ENCODE measurements around the gene EFCAB11.

EFCAB11 gene

GRCh38 chr14:89954070-89955021, at the start of gene EFCAB11:
Gene EFCAB11 (minus strand): TSS chr14:89954730. CDS start chr14:89954660, 70 bp downstream.
- peak; percentile 99 for DNase-seq (ENCODE audit: low spot score)

- DNase-seq (ENCODE audit: low spot score) = peak; percentile 5
Measured at GRCh38 chr14:90003526-90004307, 49.2 kb upstream of the EFCAB11 start.

- DNase-seq (ENCODE audit: low spot score) = no peak
Measured at GRCh38 chr14:90000935-90001334, 46.4 kb upstream of the EFCAB11 start.

- DNase-seq (ENCODE audit: low spot score) = no peak
Measured at GRCh38 chr14:89996963-89997362, 42.4 kb upstream of the EFCAB11 start.

- DNase-seq (ENCODE audit: low spot score) = no peak
Measured at GRCh38 chr14:89992273-89992672, 37.7 kb upstream of the EFCAB11 start.

GRCh38 chr14:89990623-89991275, 36.2 kb upstream of the EFCAB11 start:
- DNase-seq (ENCODE audit: low spot score) = no peak

- DNase-seq (ENCODE audit: low spot score) = no peak
Measured at GRCh38 chr14:89990218-89990617, 35.7 kb upstream of the EFCAB11 start.

- DNase-seq (ENCODE audit: low spot score) = no peak
Measured at GRCh38 chr14:89988787-89989186, 34.3 kb upstream of the EFCAB11 start.

GRCh38 chr14:89987161-89987475, 32.6 kb upstream of the EFCAB11 start:
- no peak for DNase-seq (ENCODE audit: low spot score)

- no peak for DNase-seq (ENCODE audit: low spot score)
Measured at GRCh38 chr14:89986462-89987160, 32.1 kb upstream of the EFCAB11 start.

- no peak for DNase-seq (ENCODE audit: low spot score)
Measured at GRCh38 chr14:89983375-89983774, 28.8 kb upstream of the EFCAB11 start.

- no peak for DNase-seq (ENCODE audit: low spot score)
Measured at GRCh38 chr14:89978656-89979055, 24.1 kb upstream of the EFCAB11 start.

GRCh38 chr14:89977668-89978067, 23.1 kb upstream of the EFCAB11 start:
- peak; percentile 80 for DNase-seq (ENCODE audit: low spot score)

GRCh38 chr14:89973234-89973823, 18.8 kb upstream of the EFCAB11 start:
- DNase-seq (ENCODE audit: low spot score) = peak; percentile 78

- DNase-seq (ENCODE audit: low spot score) = no peak
Measured at GRCh38 chr14:89965839-89966238, 11.3 kb upstream of the EFCAB11 start.

- no peak for DNase-seq (ENCODE audit: low spot score)
Measured at GRCh38 chr14:89963288-89963978, 8.9 kb upstream of the EFCAB11 start.

- no peak for DNase-seq (ENCODE audit: low spot score)
Measured at GRCh38 chr14:89960914-89961313, 6.4 kb upstream of the EFCAB11 start.

GRCh38 chr14:89959853-89960445, 5.4 kb upstream of the EFCAB11 start:
- no peak for DNase-seq (ENCODE audit: low spot score)

- no peak for DNase-seq (ENCODE audit: low spot score)
Measured at GRCh38 chr14:89958966-89959365, 4.4 kb upstream of the EFCAB11 start.

- DNase-seq (ENCODE audit: low spot score) = no peak
Measured at GRCh38 chr14:89957791-89958190, 3.3 kb upstream of the EFCAB11 start.
